Measurements from ENCODE around the gene NFIX. TPM values are rescaled to one million over a fixed set of nuclear protein-coding genes. Genes with fewer than 3 reads are reported as not detected.

NFIX gene
- total RNA-seq, 2 experiments from 2014 or later = 1.2 to 1.5 TPM

- CTCF ChIA-PET = interaction anchor here (0.9 to 2.1 kb wide), 3 partner anchors 9 to 95 kb away, joined by 3 to 10 read pairs (median 4); no protein-coding TSS in a partner anchor
- no peak for DNase-seq
- POLR2A ChIA-PET = no interaction called here
- no peak overlapping the region for H3K27ac Mint-ChIP-seq
- no peaks in the 10 kb centered on the region for H3K9me3 Mint-ChIP-seq
- no peak overlapping the region for H3K4me3 Mint-ChIP-seq
- no peaks in the 10 kb centered on the region for H3K27me3 Mint-ChIP-seq
- H3K36me3 Mint-ChIP-seq (ENCODE audit: low read depth) = no peaks in the 10 kb centered on the region
- no peaks in the 10 kb centered on the region for H3K4me1 Mint-ChIP-seq
Measured at GRCh38 chr19:12984683-12985048, 10.6 kb upstream of the NFIX start.

GRCh38 chr19:12985049-12985776, 10.1 kb upstream of the NFIX start:
- Mint-ChIP-seq H3K4me1 (no peaks in the 10 kb centered on the region), H3K9me3 (no peaks in the 10 kb centered on the region), H3K36me3 (ENCODE audit: low read depth) (no peaks in the 10 kb centered on the region), H3K27me3 (no peaks in the 10 kb centered on the region), H3K27ac (no peak overlapping the region), H3K4me3 (no peak overlapping the region)
- CTCF ChIA-PET = interaction anchor here (0.9 to 2.1 kb wide), 3 partner anchors 9 to 94 kb away, joined by 3 to 10 read pairs (median 4); no protein-coding TSS in a partner anchor
- DNase-seq = no peak
- POLR2A ChIA-PET = no interaction called here

GRCh38 chr19:12986726-12987125, 8.5 kb upstream of the NFIX start:
- Mint-ChIP-seq H3K27ac (no peak overlapping the region), H3K36me3 (ENCODE audit: low read depth) (no peaks in the 10 kb centered on the region), H3K27me3 (no peaks in the 10 kb centered on the region), H3K4me3 (no peak overlapping the region), H3K9me3 (no peaks in the 10 kb centered on the region), H3K4me1 (no peaks in the 10 kb centered on the region)
- POLR2A ChIA-PET = no interaction called here
- CTCF ChIA-PET = interaction anchor here (2.1 kb wide), 1 partner anchor 74 kb away, joined by 10 read pairs; no protein-coding TSS in a partner anchor
- DNase-seq = no peak

GRCh38 chr19:12987190-12987589, 8.1 kb upstream of the NFIX start:
- Mint-ChIP-seq H3K36me3 (ENCODE audit: low read depth) (no peaks in the 10 kb centered on the region), H3K9me3 (no peaks in the 10 kb centered on the region), H3K27me3 (no peaks in the 10 kb centered on the region), H3K4me3 (no peak overlapping the region), H3K4me1 (no peaks in the 10 kb centered on the region), H3K27ac (no peak overlapping the region)
- CTCF ChIA-PET = no interaction called here
- DNase-seq = no peak
- POLR2A ChIA-PET = no interaction called here

GRCh38 chr19:12987781-12988180, 7.5 kb upstream of the NFIX start:
- no peak overlapping the region for H3K27ac Mint-ChIP-seq
- no peaks in the 10 kb centered on the region for H3K36me3 Mint-ChIP-seq (ENCODE audit: low read depth)
- no peaks in the 10 kb centered on the region for H3K27me3 Mint-ChIP-seq
- ChIA-PET POLR2A (no interaction called here), CTCF (no interaction called here)
- no peak overlapping the region for H3K4me3 Mint-ChIP-seq
- H3K9me3 Mint-ChIP-seq = no peaks in the 10 kb centered on the region
- DNase-seq = no peak
- no peaks in the 10 kb centered on the region for H3K4me1 Mint-ChIP-seq

- H3K27ac Mint-ChIP-seq = no peak overlapping the region
- no peaks in the 10 kb centered on the region for H3K9me3 Mint-ChIP-seq
- H3K4me3 Mint-ChIP-seq = no peak overlapping the region
- ChIA-PET POLR2A (no interaction called here), CTCF (no interaction called here)
- peaks cover 16% of the 10 kb centered on the region for H3K27me3 Mint-ChIP-seq
- no peak for DNase-seq
- H3K4me1 Mint-ChIP-seq = peaks cover 7% of the 10 kb centered on the region
- H3K36me3 Mint-ChIP-seq (ENCODE audit: low read depth) = peaks cover 3% of the 10 kb centered on the region
Measured at GRCh38 chr19:12990431-12990830, 4.8 kb upstream of the NFIX start.

GRCh38 chr19:12990853-12991252, 4.4 kb upstream of the NFIX start:
- peaks cover 17% of the 10 kb centered on the region for H3K27me3 Mint-ChIP-seq
- H3K4me3 Mint-ChIP-seq = no peak overlapping the region
- peaks cover 7% of the 10 kb centered on the region for H3K4me1 Mint-ChIP-seq
- no peak for DNase-seq
- no peak overlapping the region for H3K27ac Mint-ChIP-seq
- POLR2A ChIA-PET = no interaction called here
- peaks cover 3% of the 10 kb centered on the region for H3K36me3 Mint-ChIP-seq (ENCODE audit: low read depth)
- CTCF ChIA-PET = no interaction called here
- no peaks in the 10 kb centered on the region for H3K9me3 Mint-ChIP-seq

- H3K4me1 Mint-ChIP-seq = peaks cover 7% of the 10 kb centered on the region
- peaks cover 20% of the 10 kb centered on the region for H3K27me3 Mint-ChIP-seq
- no peaks in the 10 kb centered on the region for H3K9me3 Mint-ChIP-seq
- no peak overlapping the region for H3K27ac Mint-ChIP-seq
- ChIA-PET CTCF (no interaction called here), POLR2A (no interaction called here)
- no peak for DNase-seq
- peaks cover 3% of the 10 kb centered on the region for H3K36me3 Mint-ChIP-seq (ENCODE audit: low read depth)
- H3K4me3 Mint-ChIP-seq = no peak overlapping the region
Measured at GRCh38 chr19:12991296-12991695, 4.0 kb upstream of the NFIX start.

- Mint-ChIP-seq H3K36me3 (ENCODE audit: low read depth) (peaks cover 3% of the 10 kb centered on the region), H3K27ac (no peak overlapping the region), H3K4me1 (peaks cover 7% of the 10 kb centered on the region), H3K9me3 (no peaks in the 10 kb centered on the region), H3K27me3 (peaks cover 25% of the 10 kb centered on the region), H3K4me3 (no peak overlapping the region)
- no peak for DNase-seq
- ChIA-PET POLR2A (no interaction called here), CTCF (interaction anchor here (1.5 kb wide), 1 partner anchor 27 kb away, joined by 6 read pairs; no protein-coding TSS in a partner anchor)
Measured at GRCh38 chr19:12992729-12993128, 2.5 kb upstream of the NFIX start.

GRCh38 chr19:12993562-12993961, 1.7 kb upstream of the NFIX start:
- no peak overlapping the region for H3K27ac Mint-ChIP-seq
- CTCF ChIA-PET = interaction anchor here (1.5 to 1.9 kb wide), 2 partner anchors 8 to 28 kb away, joined by 4 to 6 read pairs; no protein-coding TSS in a partner anchor
- POLR2A ChIA-PET = no interaction called here
- no peaks in the 10 kb centered on the region for H3K9me3 Mint-ChIP-seq
- peaks cover 3% of the 10 kb centered on the region for H3K36me3 Mint-ChIP-seq (ENCODE audit: low read depth)
- H3K4me3 Mint-ChIP-seq = no peak overlapping the region
- peaks cover 7% of the 10 kb centered on the region for H3K4me1 Mint-ChIP-seq
- no peak for DNase-seq
- peaks cover 28% of the 10 kb centered on the region for H3K27me3 Mint-ChIP-seq

GRCh38 chr19:12995596-12996405, 526 bp downstream of the NFIX start:
- ChIA-PET CTCF (interaction anchor here (0.5 kb wide), 1 partner anchor 1557 kb away, joined by 3 read pairs; no protein-coding TSS in a partner anchor), POLR2A (no interaction called here)
- peaks cover 31% of the 10 kb centered on the region for H3K27me3 Mint-ChIP-seq
- no peaks in the 10 kb centered on the region for H3K9me3 Mint-ChIP-seq
- H3K4me3 Mint-ChIP-seq = peak overlapping the region; percentile 52
- DNase-seq = no peak
- peaks cover 3% of the 10 kb centered on the region for H3K36me3 Mint-ChIP-seq (ENCODE audit: low read depth)
- no peak overlapping the region for H3K27ac Mint-ChIP-seq
- H3K4me1 Mint-ChIP-seq = peaks cover 7% of the 10 kb centered on the region

- peaks cover 31% of the 10 kb centered on the region for H3K27me3 Mint-ChIP-seq
- no peak overlapping the region for H3K27ac Mint-ChIP-seq
- peak overlapping the region; percentile 38 for H3K4me3 Mint-ChIP-seq
- DNase-seq = no peak
- no peaks in the 10 kb centered on the region for H3K9me3 Mint-ChIP-seq
- H3K36me3 Mint-ChIP-seq (ENCODE audit: low read depth) = peaks cover 3% of the 10 kb centered on the region
- POLR2A ChIA-PET = no interaction called here
- peaks cover 7% of the 10 kb centered on the region for H3K4me1 Mint-ChIP-seq
- CTCF ChIA-PET = interaction anchor here (1.0 kb wide), 1 partner anchor 9 kb away, joined by 3 read pairs; no protein-coding TSS in a partner anchor
Measured at GRCh38 chr19:12996406-12997094, 1.3 kb downstream of the NFIX start.

Data from activated CD4-positive, alpha-beta T cell treated with anti-CD3 and anti-CD28 coated beads, Interleukin-2, amount 10 ng/mL, durations not matched to agents 7 days and 5 days (primary cell).